SK-N-DZ (cell line): ENCODE measurements around the gene SESN1.

Experiments used
- DNase-seq: peaks from one replicate; pipeline ENCODE4 v3.0.0-alpha.2; 2015; ENCODE audit warnings: low spot score

SESN1 gene

DNA sequence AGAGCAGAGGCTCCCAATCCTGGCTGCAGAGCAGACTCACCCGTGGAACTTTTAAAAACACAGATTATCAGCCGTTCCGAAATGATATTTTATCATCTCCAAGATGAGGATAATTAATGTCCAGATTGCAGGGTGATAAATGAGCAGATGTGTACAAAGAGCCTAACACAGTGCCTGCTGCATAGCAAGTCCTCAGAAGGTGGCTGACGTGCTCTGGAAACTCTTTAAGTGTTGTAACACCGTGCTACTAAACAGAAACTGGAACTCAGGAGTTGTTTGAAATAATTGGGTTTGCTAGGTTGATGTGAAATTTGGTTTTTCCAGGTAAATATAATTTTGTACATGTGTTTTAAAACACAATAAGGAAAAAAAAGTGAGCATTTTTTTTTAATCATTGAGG lies 128.4 kb downstream of the SESN1 start:
- DNase-seq, result no peak

DNA sequence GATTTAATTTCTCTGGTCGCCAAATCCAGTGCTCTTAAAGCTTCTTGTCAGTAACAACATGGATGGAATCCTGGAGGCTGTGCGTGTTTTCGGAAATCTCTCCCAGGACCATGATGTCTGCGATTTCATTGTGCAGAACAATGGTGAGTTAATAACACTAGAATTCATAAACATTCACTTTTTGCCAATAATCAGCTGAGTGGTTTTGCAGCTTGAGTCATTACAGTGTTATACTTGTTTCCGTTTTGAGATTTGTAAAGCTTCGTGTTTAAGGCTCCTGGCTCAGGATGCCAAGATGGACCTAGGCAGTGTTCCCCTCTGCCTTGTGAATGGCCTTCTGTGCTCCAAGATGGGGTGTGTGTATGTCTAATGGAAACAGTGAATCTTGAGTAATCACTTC lies 132.7 kb downstream of the SESN1 start:
- no peak for DNase-seq

DNA sequence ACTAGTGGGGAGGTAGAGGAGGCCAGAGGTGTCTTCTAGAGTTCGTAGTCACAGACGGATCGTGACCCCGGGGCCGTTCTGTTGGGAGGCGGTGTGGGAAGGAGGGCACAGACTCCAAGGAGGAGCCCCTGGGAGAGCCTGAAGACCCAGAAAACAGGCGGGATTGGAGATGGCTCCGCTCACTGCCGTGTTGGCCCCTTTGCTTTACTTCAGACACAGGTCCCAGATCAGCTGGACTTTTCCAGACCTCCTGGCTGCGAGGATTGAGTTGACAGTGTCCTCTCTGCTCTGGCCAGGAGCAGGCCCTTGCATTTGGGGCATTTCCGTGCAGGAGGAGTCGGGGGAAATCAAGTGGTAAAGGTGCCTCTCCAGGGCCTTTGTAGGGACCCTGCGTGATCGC lies 133.6 kb downstream of the SESN1 start:
- DNase-seq, result no peak

DNA sequence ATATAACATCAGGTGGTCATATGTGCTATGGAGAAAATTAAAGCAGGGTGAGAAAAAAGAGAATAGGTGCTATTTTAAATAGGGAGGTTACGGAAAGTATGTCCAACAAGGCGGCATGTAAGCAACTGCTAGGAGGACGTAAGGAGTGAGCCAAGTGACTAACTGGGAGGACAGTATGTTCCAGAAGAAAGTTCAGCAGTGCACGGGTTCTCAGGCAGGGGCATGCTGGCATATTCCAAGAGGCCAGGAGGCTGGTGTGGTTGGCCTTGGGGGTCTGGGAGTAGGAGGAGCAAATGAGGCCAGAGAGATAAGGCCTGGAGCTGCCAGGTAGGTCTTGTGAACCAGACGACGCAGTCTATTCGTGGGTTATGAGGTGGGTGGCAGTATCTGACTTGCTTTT lies 134.0 kb downstream of the SESN1 start:
- no peak for DNase-seq

DNA sequence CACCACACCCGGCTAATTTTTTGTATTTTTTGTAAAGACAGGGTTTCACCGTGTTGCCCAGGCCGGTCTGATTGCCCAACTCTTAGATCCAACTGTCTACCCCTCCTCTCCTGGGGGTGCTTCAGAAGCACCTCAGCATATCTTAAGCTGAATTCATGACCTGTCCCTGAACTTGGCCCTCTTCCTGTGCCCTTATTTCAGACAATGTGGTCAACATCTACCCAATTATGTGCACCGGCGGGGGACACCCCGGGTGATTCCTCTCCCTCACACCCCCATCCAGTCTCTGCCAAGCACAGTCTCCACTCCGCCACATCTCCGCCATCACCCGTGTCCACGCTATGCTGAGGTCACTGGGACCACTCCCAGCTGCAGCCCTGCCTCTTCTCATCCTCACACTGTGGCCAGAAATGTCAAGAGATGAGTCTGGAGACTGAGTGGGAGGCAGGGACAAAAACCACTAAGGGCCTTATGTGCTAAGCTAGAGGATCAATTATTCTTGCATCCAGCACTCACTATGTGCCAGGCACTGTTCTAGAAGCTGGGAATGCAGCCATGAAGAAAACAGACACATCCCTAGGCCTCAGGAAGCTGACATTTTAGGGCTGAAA lies 134.6 kb downstream of the SESN1 start:
- DNase-seq, result no peak

DNA sequence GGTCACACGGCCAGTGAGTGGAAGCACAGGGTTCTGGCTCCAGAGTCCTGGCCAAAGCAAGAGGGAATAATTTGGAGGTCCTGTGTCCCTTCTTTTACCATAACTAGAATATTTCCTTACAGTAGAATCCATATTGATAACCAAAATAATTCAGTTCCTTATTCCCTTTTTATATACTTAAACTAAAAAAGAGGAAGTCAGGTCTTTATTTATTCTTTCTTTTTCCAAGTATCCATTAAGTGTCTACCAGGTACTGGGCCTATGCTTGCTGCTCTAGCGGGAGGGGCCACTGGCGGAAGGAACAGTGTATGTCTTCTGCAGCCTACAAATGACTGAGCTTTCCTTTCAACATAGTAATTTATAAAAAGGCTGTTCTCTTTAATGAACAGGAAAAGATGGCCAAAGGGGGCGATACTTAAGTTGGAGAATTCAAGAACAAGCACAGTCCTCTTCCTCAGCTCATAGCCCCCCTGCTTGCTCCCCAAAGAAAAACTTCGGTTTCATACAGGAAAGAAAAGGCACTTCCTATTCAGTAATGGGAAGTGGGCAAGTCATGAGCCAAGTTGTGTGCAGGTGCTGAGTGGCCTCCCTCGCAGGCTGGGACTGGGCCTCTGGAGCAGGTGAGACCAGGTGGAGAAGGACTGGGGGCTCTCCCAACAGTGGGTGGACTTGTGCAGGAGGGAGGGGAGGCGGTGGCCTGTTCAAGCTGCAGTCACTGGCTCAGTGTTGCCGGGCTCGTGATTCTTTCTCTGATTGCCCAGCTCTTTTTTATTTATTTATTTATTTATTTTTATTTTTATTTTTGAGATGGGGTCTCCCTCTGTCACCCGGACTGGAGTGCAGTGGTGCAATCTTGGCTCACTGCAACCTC lies 135.5 kb downstream of the SESN1 start:
- no peak for DNase-seq

DNA sequence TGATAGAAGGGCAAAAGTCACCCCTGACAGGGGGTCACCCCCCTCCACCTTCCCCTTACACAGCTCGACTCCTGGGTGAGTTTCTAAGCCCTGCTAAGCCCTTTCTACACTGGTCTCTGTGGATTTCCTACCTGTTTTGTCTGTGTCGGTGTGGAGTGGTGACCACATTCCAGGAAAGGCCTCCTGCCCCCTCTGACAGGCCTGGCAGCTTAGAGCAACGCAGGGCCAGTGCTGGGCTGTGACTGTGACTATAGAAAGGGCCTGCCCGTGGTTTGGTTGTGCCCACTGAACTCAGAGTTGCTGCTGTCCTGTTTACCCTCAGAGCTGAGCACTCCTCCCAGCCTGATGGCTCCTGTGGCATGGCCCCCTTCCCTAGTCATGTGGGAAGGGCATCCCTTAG lies 137.4 kb downstream of the SESN1 start:
- no peak for DNase-seq

DNA sequence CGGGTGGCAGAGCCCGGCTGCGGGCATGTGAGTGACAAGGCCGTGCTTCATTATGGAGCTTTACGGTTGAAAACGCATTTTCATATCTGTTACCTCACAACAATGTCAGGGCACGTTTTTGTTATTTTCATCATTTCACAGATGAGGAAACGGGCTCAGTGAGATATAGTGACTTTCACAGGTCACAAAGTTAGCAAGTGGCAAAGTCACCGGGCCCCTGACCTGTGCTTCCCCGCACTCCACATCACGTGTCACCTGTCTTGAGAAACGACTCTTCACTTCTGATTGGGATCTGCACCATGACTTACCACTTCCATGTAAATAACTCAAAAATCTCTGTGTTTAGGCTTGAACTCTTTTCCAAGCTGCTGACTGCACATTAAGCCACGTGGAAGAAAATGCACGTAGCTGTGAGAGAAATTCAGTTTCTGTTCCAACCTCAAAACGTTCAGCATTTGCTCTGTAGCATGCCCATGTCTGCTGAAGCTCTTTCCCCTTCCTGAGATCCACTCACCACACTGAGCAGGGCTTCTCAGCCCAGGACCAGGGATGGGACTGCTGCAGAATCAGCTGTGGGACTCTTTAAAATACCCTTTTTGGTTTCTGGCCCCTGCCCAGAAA lies 139.2 kb downstream of the SESN1 start:
- DNase-seq, result no peak

DNA sequence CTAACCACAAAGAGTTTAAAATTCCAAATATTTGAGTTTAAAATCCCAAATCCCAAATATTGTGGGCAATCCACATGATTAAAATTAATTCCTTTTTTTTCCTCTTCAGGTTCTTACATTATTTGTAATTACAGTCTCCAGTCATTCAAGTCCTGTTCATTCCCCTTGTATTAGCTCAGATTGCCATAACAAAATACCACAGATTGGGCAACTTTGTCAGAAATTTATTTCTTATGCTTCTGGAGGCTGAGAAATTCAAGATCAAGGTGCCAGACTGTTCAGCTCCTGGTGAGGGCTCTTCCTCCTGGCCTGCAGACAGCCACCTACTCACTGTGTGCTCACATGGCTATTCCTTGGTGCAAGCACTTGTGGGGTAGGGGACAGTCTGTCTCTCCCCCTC lies 141.0 kb downstream of the SESN1 start:
- DNase-seq, result no peak

DNA sequence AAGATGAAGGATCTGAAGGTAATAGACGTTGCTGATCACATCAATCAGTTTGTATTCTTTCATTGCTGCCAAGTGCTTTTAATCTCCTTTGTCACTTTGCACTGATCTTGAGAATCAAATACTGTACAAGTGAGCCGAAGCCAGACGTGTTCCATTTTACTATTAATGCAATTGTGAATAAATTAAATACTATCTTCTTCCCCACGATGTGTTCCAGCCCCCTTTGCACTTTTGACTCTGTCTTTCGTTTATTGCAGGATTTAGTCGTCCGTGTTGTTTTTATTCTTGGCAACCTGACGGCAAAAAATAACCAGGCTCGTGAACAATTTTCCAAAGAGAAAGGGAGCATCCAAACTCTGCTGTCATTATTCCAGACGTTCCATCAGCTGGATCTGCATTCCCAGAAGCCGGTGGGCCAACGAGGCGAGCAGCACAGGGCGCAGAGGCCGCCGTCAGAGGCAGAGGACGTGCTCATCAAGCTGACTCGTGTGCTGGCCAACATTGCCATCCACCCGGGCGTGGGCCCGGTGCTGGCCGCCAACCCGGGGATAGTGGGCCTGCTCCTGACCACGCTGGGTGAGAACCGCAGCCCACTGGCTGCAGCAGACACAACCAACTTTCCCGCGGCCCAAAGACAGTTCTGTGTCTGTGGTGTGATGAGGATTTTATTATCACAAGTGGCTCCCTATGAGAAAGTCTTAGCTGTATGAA lies 141.7 kb downstream of the SESN1 start:
- DNase-seq, result no peak

DNA sequence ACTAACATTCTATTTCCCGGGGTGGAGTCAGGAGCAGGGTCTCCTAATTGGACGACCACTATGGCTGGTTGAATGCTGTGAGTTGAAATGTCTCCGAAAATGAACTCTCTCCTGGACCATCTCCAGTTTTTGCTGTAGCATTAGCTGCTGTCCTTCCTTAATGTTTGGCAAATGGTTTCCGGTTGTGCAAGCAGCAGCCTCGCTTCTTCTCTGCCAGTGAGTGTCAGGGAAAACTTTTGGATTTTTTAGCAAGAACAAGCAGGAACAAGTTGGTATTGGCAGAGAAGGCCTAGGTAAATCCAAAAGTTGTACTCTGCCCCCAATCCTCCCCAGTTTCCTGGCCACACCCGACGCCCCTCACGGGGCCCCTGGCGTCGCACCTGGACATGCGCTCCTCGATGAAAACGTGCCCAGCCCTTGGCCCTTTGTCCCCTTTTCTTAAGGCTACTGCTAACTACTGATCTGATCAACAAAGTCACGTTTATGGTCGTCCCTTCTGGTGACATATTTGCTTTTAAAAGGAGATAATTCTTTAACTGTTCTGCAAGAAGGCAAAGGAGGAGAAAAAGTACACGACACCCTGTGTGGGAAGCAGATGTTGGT lies 143.2 kb downstream of the SESN1 start:
- DNase-seq, result no peak

DNA sequence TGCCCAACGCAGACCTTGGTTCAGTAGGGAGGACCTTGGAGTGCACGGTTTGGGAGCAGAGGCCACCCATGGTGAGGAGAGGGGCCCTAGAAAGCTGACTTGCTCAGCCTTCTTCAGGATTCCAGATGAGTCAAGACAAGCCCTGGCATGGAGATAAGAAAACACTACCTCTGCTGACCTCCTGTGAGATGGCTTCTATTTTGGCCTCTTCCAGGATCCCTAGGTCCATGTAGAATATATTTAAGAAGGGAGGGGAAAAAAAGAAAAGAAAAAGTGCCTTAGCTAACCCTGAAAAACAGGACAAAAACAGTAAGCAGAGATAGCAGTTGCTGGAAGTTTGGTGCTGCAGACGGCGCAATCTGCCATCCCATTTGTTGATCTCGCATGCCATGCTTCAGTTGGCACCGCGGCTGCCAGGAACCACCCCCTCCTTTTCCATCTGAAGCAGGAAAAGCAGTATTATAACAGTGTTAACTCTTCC lies 146.4 kb downstream of the SESN1 start:
- no peak for DNase-seq

DNA sequence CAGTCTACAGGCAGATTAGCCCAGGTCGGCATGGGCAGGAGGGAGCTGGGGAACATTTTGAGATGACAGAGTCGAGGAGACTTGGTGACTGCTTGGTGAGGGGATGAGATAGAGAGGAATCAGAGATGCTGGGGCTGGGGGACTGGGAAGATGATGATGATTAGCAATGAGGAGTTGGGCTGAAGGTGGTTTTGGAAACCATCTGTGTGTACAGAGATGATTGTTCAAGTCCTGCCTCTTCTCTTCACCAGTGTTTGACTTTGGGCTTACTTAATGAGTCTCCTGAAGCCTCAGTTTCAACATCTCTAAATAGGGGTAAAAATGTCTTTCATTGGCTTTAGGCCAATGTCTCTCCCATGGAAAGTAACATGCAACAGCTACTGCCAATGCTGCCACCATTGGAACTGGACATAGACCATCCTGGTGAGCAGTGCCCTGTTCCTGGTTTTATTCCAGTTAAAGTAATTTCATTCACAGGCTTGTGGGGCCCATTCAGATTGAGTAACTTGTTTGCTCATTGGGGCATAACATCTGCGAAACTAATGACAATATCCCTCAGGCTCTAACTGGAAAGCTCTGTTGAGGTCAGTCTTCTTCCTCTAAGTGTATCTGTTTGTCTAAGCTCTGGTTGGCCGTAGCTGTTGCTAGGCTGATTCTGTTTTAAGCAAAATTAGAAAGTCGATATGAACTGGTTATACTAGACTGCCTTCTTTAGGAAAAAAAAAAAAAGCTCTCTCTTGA lies 147.4 kb downstream of the SESN1 start:
- no peak for DNase-seq

DNA sequence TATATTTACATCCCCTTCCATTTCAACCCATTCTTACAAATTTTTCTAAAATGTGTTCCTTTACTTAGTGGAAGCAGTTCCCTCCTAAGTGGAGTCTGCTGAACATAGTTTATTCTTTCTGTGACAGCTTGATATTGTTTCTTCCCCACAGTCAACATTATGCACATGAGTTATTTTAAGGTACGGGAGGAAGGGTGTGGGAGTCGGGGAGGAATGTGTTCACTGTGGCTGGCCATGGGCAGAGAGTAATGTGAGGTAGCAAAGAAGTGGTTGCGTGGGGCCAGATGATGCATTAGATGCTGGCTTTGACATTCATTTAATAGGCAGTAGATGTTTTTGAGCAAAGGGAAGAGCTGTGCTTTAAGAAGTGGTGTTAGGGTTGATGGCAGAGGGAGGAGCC lies 148.0 kb downstream of the SESN1 start:
- DNase-seq, result no peak

DNA sequence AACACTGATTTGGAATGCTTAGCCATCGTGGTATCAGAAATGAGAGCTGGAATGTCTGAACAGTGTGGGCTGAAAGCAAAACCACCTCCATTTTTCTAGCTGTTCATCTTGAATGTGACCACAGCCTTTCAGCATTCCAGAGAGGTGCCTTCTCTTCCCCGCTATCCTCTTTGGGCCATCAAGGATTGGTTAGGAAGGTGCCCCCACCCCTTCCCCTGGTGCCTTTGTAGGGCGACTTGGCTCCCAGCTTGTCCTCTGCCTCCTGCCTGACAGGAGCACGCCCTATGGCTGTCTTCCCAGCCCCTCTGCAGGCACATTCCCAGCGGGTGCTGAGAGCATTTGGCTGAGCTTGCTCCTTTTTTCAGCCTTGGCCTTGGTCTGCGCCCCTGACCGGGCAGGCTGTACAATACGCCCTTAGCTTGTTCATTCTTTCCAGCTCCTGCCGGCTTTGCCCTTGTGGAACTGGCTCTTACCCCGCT lies 148.9 kb downstream of the SESN1 start:
- DNase-seq, result no peak

DNA sequence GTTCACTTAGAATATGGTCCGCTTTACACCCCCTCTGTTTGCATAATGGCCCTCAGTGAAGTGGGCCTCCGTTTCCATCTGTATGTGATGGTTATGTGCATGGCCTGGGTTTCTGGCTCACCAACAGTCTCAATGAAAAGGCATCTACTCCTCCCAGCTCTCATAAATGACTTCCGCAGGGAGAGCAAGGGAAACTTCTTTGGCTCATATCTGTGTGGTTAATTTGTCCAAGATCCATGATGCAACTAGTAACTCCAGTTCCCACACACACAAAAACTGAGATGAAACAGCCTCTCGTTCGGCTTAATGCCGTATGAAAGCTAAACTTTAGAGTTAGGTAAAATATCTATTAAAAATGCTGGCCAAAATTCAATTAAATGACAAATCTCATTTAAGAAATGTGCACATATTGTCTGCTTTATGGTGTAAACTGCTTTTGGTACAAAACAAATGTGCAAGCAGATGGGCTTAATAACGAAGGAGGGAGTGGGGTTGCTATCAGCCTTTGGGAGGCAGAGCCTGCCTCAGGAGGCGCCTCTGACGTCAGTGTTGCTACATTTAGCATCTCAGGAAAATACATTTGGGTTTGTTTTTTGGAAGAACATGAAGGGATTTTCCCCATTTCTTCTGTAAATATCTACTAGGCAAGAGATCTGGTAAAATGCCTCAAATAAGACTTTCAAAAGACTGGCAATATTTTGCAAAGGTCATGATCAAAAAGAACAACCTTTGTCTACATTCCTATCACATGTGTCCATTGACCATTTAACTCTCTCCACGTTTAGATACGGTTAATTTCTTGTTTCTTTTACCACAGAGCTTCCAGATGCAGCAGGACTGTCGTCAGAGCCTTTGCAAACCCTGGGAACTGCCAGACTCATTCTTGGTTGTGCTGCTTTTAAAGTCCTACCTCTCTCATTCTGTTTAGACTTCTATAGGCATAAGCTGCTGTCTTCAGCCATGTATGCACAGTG lies 149.7 kb downstream of the SESN1 start:
- DNase-seq, result no peak

DNA sequence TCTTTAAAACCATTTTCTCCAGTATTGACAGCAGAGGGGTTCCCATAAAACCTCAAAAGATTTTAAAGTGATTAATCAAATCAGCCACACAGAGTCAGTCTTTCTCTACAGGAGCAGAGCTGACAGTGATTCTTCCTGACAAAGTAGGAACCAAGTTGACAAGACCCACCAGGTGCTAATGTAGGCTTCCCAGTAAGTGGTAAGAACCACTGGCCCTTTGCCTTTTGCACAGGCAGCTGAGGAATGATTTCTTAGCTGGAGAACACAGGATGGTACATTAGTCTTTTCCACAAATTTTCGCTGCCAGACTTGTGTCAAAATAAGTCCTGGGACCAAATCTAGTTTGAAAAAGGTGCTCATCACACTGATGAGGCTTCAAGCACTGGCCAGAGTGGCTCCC lies 150.6 kb downstream of the SESN1 start:
- no peak for DNase-seq

DNA sequence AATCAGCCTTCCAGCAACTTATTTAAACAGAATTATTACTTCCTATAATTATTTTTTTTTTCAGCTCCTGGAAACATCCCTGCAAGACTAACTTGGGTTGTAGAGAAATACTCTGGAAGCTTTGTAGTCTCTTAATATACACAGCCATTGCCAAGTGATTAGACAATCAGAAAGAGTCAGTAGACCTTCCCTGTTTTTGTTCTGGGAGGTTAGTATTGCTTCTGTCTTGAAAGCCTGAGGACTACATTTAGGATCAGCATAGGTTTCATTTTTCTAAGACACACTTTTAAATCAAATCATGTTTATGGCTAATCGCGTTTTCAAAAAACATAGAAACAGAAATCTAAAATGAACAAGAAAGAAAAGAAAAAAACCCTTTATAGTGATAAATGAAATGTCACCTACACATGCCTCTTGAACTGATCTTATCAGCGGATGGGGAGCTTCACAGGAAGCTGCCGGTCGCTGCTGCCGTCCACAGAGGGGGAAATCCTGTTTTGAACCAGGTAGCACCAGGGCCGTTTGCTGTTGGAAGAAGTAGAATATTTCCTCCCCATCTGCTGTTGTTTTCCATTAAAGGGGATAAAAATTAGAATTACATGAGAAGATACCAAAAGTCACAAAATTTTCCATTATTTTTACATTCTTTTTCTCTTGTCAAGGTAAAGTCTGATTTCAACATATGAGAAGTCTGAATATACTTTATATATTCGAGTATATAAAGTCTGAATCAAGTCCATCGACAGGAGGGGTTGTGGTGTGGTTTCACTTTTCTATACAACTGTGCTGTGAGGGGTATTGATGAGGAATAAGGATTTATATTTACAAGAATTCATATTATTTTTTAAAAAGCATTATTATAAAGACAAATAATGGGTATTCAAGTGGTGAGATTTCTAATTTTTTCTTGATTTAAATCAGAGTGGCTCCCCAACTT lies 151.8 kb downstream of the SESN1 start:
- DNase-seq, result peak; percentile 44
